NCI-H2081 (cell line): ENCODE data around the gene RALGAPB.
"Not testable (repeated sequence)": the region's sequence is repeated elsewhere in the genome, so short reads cannot be mapped to it uniquely, and the experiment has no call there.

Experiments
- DNase-seq, 2 experiments: peaks; one replicate each; lab custom pipeline; 2025; lab: John Stamatoyannopoulos, UW

Gene RALGAPB

GRCh38 chr20:38497246-38497935 lies 24.7 kb downstream of the RALGAPB start:
- DNase-seq, result no peak

DNA sequence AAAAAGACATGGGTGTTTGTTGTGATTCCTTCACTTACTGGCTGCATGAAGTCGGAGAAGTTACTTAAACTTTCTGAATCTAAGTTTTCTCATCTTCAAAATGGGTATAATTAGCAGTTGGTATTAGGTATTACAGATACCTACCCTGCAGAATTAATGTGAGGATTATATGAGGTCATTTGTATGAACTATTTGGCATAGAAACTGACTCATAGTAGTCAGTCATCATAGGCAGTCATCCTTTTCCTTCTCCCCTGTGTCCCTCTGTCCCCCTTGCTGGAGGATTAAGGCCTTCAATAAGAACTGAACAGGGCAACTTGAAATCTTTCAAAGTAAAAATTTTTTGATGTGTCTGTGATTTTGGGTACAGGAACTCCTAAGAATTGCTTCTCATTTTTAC lies 26.3 kb downstream of the RALGAPB start:
- DNase-seq, result no peak

DNA sequence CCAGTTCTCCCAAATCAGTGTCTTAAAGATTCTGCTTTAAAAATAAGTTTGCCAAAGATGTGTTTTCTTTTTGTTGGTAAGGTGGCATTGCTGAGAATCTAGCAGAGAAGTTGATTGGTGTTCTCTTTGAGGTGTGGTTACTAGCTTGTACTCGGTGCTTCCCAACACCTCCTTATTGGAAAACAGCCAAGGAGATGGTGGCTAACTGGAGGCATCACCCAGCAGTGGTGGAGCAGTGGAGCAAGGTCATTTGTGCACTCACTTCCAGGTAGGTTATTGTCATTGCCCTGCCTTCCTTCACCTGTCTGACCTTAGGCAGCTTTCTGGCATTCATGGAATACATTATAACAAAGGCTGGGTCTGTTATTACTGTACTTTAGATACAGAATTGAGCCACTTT lies 26.7 kb downstream of the RALGAPB start:
- DNase-seq, result no peak

GRCh38 chr20:38501858-38502436 lies 29.3 kb downstream of the RALGAPB start:
- peak in 1 of 2 experiments; percentile 58 for DNase-seq

GRCh38 chr20:38504368-38505090 lies 31.9 kb downstream of the RALGAPB start:
- no peak for DNase-seq

GRCh38 chr20:38505091-38505455 lies 32.4 kb downstream of the RALGAPB start:
- DNase-seq, result no peak

DNA sequence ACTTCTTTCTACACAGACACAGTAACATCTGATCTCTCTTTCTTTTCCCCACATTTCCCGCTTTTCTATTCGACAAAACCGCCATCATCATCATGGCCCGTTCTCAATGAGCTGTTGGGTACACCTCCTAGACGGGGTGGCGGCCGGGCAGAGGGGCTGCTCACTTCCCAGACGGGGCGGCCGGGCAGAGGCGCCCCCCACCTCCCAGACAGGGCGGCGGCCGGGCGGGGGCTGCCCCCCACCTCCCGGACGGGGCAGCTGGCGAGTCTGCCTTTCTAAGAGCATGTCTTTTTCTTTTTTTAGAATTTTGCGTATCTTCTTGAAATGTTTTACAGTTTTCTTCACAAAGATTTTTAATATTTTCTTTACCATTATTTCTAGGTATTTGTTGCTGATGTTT lies 39.1 kb downstream of the RALGAPB start:
- not testable (repeated sequence) for DNase-seq

- no peak for DNase-seq
Observed at GRCh38 chr20:38514185-38514584, 41.5 kb downstream of the RALGAPB start.

- DNase-seq, result no peak
Observed at GRCh38 chr20:38514947-38515346, 42.3 kb downstream of the RALGAPB start.

DNA sequence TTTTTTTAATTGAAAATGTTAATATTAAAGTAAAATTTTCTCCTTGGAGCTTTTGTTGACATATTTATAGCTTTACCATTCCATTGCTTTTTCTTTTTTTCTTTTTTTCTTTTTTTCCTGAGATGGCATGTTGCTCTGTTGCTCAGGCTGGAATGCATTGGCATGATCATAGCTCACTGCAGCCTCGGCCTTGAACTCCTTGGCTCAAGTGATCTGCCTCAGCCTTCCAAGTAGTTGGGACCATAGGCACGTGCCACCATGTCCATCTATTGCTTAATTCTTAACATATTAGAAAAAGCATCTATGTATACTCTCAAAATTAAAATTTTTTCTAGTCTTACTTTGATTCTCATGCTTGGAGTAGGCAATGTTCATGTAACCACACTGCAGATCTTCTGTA lies 43.0 kb downstream of the RALGAPB start:
- no peak for DNase-seq

- DNase-seq, result no peak
Observed at GRCh38 chr20:38519426-38519825, 46.8 kb downstream of the RALGAPB start.

DNA sequence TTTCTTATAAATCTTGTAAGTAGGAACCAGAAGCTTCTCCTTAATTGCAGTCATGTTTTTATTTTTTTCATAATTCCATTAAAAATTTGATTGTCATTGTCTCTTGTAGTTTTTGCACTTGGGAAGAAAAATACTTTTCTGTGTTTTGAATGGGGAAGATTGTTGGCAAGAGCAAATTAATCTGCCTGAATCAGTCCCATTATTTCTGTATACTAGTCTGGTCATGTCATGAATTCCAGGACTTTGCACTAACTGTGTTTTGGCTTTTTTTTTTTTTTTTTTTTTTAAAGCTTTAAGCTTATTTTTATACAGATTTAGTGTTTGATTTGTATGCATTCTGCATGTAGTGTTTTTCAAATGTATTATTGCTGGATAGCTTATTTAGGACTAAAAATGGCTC lies 47.6 kb downstream of the RALGAPB start:
- no peak for DNase-seq

- DNase-seq, result no peak
Observed at GRCh38 chr20:38523697-38524096, 51.1 kb downstream of the RALGAPB start.

GRCh38 chr20:38528167-38528566 lies 55.5 kb downstream of the RALGAPB start:
- no peak for DNase-seq

GRCh38 chr20:38531021-38531420 lies 58.4 kb downstream of the RALGAPB start:
- DNase-seq, result no peak

GRCh38 chr20:38534756-38535155 lies 62.1 kb downstream of the RALGAPB start:
- no peak for DNase-seq

DNA sequence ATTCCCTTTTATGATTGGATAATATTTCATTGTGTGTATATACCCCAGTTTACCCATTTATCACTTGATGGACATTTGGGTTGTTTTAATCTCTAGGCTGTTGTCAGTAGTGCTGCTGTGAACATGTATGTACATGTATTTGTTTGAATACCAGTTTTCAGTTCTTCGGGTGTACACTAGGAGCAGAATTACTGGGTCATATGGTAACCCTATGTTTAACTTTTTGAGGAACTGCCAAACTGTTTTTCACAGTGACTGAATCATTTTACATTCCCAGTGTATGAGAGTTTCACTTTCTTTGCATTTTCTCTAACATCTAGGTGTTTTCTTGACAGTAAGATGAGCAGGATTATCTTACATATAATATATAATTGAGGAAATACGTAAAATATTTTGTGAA lies 63.7 kb downstream of the RALGAPB start:
- no peak for DNase-seq

DNA sequence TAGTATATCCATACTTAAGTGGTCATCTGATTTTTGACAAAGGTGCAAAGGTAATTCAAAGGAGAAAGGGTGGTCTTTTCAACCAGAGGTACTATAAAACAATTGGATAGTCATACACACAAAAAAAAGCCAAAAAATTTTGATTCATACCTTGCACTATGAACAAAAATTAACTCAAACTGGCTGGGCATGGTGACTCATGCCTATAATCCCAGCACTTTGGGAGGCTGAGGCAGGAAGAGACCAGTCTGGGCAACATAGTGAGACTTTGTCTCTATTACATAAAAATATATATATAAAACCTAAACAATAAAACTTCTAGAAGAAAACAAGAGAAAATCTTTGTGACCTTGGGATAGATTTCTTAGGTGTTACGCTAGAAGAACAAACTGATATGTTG lies 64.5 kb downstream of the RALGAPB start:
- DNase-seq, result no peak

- DNase-seq, result no peak
Observed at GRCh38 chr20:38538789-38539188, 66.1 kb downstream of the RALGAPB start.

DNA sequence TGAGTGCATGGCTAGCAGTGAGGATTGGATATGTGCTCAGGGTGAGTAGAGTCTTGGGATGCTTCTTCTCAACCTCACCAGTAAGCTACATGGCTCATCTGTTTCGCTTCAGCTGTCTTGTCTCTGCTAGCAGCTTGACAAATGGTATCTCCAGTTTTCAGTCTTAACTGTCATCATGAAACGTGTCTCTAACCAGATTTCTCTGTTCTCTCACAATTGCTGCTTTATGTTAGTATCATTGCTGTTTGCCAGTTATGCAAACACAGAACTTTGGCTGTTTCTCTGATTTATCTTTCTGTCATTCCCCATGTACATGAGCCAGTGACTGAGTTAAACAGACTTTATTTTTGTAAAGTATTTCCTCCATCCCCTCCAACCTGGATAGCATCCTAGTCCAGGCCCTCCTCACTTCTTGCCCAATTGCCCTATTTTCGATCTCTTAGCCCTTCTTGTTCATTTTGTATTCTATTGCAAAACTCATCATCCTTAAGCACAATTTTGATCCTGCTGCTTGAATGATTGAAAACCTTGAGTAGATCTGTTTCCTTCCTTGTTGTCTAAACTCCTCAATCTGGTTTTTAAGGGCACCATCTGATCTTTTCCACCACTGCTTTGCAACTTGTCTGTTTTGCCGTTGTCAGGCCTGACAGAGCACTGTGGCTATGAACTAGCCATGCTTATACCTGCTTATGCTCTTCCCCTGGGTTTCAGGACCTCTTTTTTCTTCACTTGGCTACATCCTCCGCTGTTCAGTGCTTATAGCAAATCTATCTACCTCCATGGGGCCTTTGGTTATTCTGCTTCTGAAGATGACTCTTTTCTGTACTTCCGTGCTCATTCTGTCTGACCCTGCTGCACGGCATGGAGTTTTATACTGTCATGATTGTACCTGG lies 70.6 kb downstream of the RALGAPB start:
- no peak for DNase-seq

DNA sequence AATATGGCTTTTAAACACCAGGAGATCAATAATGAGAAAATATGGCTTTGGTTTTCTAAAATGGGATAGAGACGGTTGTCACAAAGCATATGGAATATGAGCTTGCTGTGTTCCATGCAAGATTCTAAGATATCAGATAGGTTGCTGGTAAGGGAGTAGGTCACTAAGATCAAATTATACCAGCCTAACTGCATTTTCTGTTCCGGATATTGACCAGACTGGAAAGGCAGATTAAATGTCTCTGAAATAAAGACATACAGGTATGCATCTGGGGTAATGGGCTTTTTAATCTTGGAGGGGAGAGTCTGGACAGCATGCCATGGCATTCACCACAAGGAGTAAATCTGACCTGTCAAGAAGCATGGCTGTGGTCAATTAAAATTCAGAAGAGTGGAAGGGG lies 73.1 kb downstream of the RALGAPB start:
- DNase-seq, result no peak

- DNase-seq, result no peak
Observed at GRCh38 chr20:38547288-38548085, 74.8 kb downstream of the RALGAPB start.
